Measurements from ENCODE around the gene SIX3. TPM values are rescaled to one million over a fixed set of nuclear protein-coding genes. Genes with fewer than 3 reads are reported as not detected.

The SIX3 gene
- total and polyA plus RNA-seq, 2 of the 4 experiments (the other 2 are of a cell fraction), result not detected

GRCh38 chr2:44945676-44946371, 4.3 kb downstream of the SIX3 start:
- Histone ChIP-seq H3K18ac (ENCODE audit: low read depth, low read length) (no peak overlapping the region), H3K23ac (ENCODE audit: low read depth, low read length) (no peak overlapping the region), H3K27ac (ENCODE audit: insufficient read depth, low read length) (no peak overlapping the region), H3K4ac (ENCODE audit: low read depth, low read length) (no peak overlapping the region), H3K27me3 (ENCODE audit: control insufficient read depth, insufficient read depth, low read length) (peaks cover 98% of the 10 kb centered on the region), H3K36me3 (ENCODE audit: control insufficient read depth, insufficient read depth, low read length) (no peaks in the 10 kb centered on the region), H2BK120ac (ENCODE audit: low read depth, low read length) (no peak overlapping the region), H3K4me2 (ENCODE audit: low read depth, low read length) (no peak overlapping the region), H2BK15ac (ENCODE audit: low read depth, low read length) (no peak overlapping the region), H4K5ac (ENCODE audit: low read depth, low read length) (no peak overlapping the region), H4K20me1 (ENCODE audit: insufficient read depth, low read length) (no peaks in the 10 kb centered on the region), H2AK5ac (ENCODE audit: low read depth, low read length) (no peak overlapping the region), H3K9me1 (ENCODE audit: insufficient read depth, low read length) (no peaks in the 10 kb centered on the region), H2AK9ac (replicated peaks; ENCODE audit: low read depth, low read length, poor library complexity) (no peak overlapping the region), H2BK5ac (ENCODE audit: low read depth, low read length, poor library complexity, severe bottlenecking) (no peak overlapping the region), H2BK20ac (ENCODE audit: low read depth, low read length) (no peak overlapping the region), H3K9ac (ENCODE audit: low read depth, low read length) (no peak overlapping the region), H3K79me1 (ENCODE audit: low read depth in 1 of 2, low read length in 2 of 2) (no peaks in the 10 kb centered on the region), H3K4me1 (ENCODE audit: control insufficient read depth, insufficient read depth, low read length) (no peaks in the 10 kb centered on the region), H4K8ac (ENCODE audit: low read depth in 2 of 2, low read length in 2 of 2) (no peak overlapping the region), H3K9me3 (ENCODE audit: control insufficient read depth, insufficient read depth, low read length) (no peaks in the 10 kb centered on the region), H4K91ac (ENCODE audit: insufficient read depth, low read depth, low read length) (no peak overlapping the region), H3K56ac (ENCODE audit: extremely low read depth, insufficient read depth, low read length) (no peak overlapping the region), H3K14ac (replicated peaks; ENCODE audit: low read depth, low read length) (no peak overlapping the region), H2AFZ (replicated peaks; ENCODE audit: low read length, poor library complexity) (no peak overlapping the region), H3K4me3 (ENCODE audit: insufficient read depth, low read depth, low read length) (no peak overlapping the region)
- ATAC-seq (ENCODE audit: low read depth) (no peak), DNase-seq (no peak)
- 33% methylated on average over 1 of the region's 16 CpGs; no CpG with 5 or more reads in 1 of the 2 experiments for WGBS, 2 experiments (ENCODE audit: extremely low coverage in 2 of 2, insufficient read length in 1 of 2)
- dilution Hi-C loops (cut with HindIII; ENCODE audit: low sequenced_read_pairs, unreplicated experiment) (no loop called here), intact Hi-C loops (cut with micrococcal nuclease) (no loop called here), in situ Hi-C loops (cut with MboI; ENCODE audit: low sequenced_read_pairs) (no loop called here)
- BruUV-seq (replicated peaks), result no TSS peak
- TF ChIP-seq POLR2A (IDR thresholded peaks at IDR 0.05; ENCODE audit: low read depth, low read length) (no peak), MAZ (IDR thresholded peaks at IDR 0.05; ENCODE audit: borderline replicate concordance, low read depth, low read length) (no peak), USF2 (IDR thresholded peaks at IDR 0.05; ENCODE audit: low read depth, low read length) (no peak), RCOR1 (IDR thresholded peaks at IDR 0.05; ENCODE audit: insufficient replicate concordance, low read length) (no peak), MXI1 (IDR thresholded peaks at IDR 0.05; ENCODE audit: borderline replicate concordance, low read depth, low read length) (no peak), CTCF (conservative IDR thresholded peaks at IDR 0.05; ENCODE audit: low read depth, low read length) (no peak), SMC3 (IDR thresholded peaks at IDR 0.05; ENCODE audit: low read depth, low read length) (no peak), RAD21 (IDR thresholded peaks at IDR 0.05; ENCODE audit: low read length) (no peak), FOS (IDR thresholded peaks at IDR 0.05; ENCODE audit: low read depth, low read length) (no peak), CHD1 (IDR thresholded peaks at IDR 0.05; ENCODE audit: low read depth, low read length) (no peak), CEBPB (IDR thresholded peaks at IDR 0.05; ENCODE audit: low read depth, low read length) (no peak), MAFK (IDR thresholded peaks at IDR 0.05; ENCODE audit: low read depth, low read length) (no peak), NFE2L2 (IDR thresholded peaks at IDR 0.05; ENCODE audit: low read depth, low read length) (no peak), BHLHE40 (IDR thresholded peaks at IDR 0.05; ENCODE audit: low read depth, low read length) (no peak), RFX5 (IDR thresholded peaks at IDR 0.05; ENCODE audit: low read depth, low read length) (no peak)
- TF ChIP-seq, protein P1, sequence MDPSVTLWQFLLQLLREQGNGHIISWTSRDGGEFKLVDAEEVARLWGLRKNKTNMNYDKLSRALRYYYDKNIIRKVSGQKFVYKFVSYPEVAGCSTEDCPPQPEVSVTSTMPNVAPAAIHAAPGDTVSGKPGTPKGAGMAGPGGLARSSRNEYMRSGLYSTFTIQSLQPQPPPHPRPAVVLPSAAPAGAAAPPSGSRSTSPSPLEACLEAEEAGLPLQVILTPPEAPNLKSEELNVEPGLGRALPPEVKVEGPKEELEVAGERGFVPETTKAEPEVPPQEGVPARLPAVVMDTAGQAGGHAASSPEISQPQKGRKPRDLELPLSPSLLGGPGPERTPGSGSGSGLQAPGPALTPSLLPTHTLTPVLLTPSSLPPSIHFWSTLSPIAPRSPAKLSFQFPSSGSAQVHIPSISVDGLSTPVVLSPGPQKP (IDR thresholded peaks at IDR 0.05; ENCODE audit: borderline replicate concordance, low read depth, low read length), result no peak
- ChIA-PET CTCF (no interaction called here), POLR2A (ENCODE audit: unreplicated experiment) (no interaction called here)
